ENCODE measurements around the gene SPAG4.

DNA sequence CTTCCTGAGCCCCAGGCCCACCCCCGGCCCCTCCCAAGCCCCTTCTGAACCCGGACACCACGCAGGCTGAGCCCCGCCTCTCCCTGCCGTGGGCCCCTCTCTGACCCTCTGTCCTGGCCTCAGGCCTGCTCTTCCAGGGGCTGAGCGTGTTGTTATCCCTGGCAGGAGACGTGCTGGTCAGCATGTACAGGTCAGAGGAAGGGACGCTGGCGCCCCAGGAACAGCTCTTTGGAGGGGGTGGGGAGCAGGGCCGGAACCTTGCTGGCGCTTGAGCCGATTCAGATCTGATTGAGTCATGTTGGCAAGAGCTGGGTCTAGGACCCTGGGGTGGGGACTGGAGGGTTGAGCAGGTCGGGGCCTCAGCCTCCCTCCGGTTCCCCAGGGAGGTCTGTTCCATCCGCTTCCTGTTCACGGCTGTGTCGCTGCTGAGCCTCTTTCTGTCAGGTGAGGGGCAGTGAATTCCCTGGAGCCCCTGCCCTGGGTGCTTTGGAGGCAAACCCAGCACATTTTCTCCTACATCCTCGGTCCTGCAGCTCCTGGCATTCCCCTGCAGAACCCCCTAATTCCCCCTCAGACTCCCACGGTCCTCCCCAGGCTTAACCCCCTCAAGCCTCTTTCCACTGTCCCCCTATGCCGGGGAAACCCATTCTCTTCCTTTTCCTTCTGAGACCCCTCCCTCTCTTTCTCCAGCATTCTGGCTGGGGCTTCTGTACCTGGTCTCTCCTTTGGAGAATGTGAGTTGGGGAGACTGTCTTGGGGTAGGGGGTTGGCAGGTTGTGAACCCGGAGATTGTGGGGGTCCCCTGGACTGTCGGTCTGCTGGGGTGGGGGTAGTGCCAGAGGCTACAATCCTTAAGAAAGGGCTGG is 2.0 kb downstream of the SPAG4 start:
- no peak for TF ChIP-seq POLR2A (IDR thresholded peaks at IDR 0.05)
- TF ChIP-seq, protein P1, sequence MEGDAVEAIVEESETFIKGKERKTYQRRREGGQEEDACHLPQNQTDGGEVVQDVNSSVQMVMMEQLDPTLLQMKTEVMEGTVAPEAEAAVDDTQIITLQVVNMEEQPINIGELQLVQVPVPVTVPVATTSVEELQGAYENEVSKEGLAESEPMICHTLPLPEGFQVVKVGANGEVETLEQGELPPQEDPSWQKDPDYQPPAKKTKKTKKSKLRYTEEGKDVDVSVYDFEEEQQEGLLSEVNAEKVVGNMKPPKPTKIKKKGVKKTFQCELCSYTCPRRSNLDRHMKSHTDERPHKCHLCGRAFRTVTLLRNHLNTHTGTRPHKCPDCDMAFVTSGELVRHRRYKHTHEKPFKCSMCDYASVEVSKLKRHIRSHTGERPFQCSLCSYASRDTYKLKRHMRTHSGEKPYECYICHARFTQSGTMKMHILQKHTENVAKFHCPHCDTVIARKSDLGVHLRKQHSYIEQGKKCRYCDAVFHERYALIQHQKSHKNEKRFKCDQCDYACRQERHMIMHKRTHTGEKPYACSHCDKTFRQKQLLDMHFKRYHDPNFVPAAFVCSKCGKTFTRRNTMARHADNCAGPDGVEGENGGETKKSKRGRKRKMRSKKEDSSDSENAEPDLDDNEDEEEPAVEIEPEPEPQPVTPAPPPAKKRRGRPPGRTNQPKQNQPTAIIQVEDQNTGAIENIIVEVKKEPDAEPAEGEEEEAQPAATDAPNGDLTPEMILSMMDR (IDR thresholded peaks at IDR 0.05) = peak; percentile 11 to 16
- no peak for TF ChIP-seq POLR2AphosphoS5 (IDR thresholded peaks at IDR 0.05)
